DND-41 (cell line): ENCODE results near the gene TEDC2.

Experiments used
- ATAC-seq: fragments of 200-7000 bp; cut with Tn5 transposase; 3 replicates; pipeline ENCODE4 v1.9.1; 2021; ENCODE audit warnings: low read depth; ENCODE audit not compliant: insufficient read depth
- DNase-seq: peaks from one replicate; pipeline ENCODE4 v3.0.0-alpha.2; 2020
- H2AFZ ChIP-seq: 2 replicates; pipeline ENCODE4 v1.6.0; 2012; ENCODE audit warnings: low read depth, low read length
- H3K27ac ChIP-seq: 2 replicates; pipeline ENCODE4 v1.5.1; 2012; ENCODE audit warnings: low read length, inconsistent platforms
- H3K27me3 ChIP-seq: fragments of 200-600 bp; sonication (generic); 2 replicates; pipeline ENCODE4 v1.6.0; 2012; ENCODE audit warnings: low read length, mild to moderate bottlenecking, inconsistent platforms; ENCODE audit not compliant: insufficient read depth, poor library complexity
- H3K36me3 ChIP-seq: 2 replicates; pipeline ENCODE4 v1.5.1; 2012; ENCODE audit warnings: low read length, inconsistent platforms; ENCODE audit not compliant: insufficient read depth
- H3K4me1 ChIP-seq: 2 replicates; pipeline ENCODE4 v1.5.1; 2012; ENCODE audit warnings: mild to moderate bottlenecking, low read length; ENCODE audit not compliant: insufficient read depth
- H3K4me2 ChIP-seq: 2 replicates; pipeline ENCODE4 v1.6.0; 2012; ENCODE audit warnings: mild to moderate bottlenecking, moderate library complexity, low read length, inconsistent platforms; ENCODE audit not compliant: insufficient read depth
- H3K4me3 ChIP-seq, 2 experiments: fragments of 200-600 bp in 1 of 2; shearing (Covaris generic) in 1 of 2; 2 replicates each; pipeline ENCODE4 v1.5.1; 2012 to 2016; ENCODE audit warnings: inconsistent platforms in 2 of 2, low read length in 2 of 2, mild to moderate bottlenecking in 2 of 2, low read depth in 1 of 2, moderate library complexity in 1 of 2
- H3K79me2 ChIP-seq: 2 replicates; pipeline ENCODE4 v1.6.0; 2012; ENCODE audit warnings: low read length, inconsistent platforms; ENCODE audit not compliant: insufficient read depth
- H3K9ac ChIP-seq: 2 replicates; pipeline ENCODE4 v1.6.0; 2012; ENCODE audit warnings: low read depth, mild to moderate bottlenecking, inconsistent platforms, low read length, moderate library complexity
- H3K9me3 ChIP-seq: 2 replicates; pipeline ENCODE4 v1.5.1; 2012; ENCODE audit warnings: low read length, moderate library complexity, mild to moderate bottlenecking, inconsistent platforms; ENCODE audit not compliant: insufficient read depth, severe bottlenecking
- H4K20me1 ChIP-seq: 2 replicates; pipeline ENCODE4 v1.6.0; 2012; ENCODE audit warnings: low read length; ENCODE audit not compliant: insufficient read depth
- EZH2 ChIP-seq: IDR thresholded peaks from 3 replicates; pipeline ENCODE4 v1.6.1; 2012; ENCODE audit warnings: borderline replicate concordance, low read depth, mild to moderate bottlenecking, moderate library complexity, low read length, inconsistent platforms; ENCODE audit not compliant: severe bottlenecking
- TF ChIP-seq, protein P1 (sequence below): IDR thresholded peaks from 2 replicates; pipeline ENCODE4 v1.5.1; 2012; ENCODE audit warnings: borderline replicate concordance, low read length, moderate library complexity, mild to moderate bottlenecking; ENCODE audit not compliant: poor library complexity, severe bottlenecking; ENCODE audit errors: extremely low read depth

The TEDC2 gene

DNA sequence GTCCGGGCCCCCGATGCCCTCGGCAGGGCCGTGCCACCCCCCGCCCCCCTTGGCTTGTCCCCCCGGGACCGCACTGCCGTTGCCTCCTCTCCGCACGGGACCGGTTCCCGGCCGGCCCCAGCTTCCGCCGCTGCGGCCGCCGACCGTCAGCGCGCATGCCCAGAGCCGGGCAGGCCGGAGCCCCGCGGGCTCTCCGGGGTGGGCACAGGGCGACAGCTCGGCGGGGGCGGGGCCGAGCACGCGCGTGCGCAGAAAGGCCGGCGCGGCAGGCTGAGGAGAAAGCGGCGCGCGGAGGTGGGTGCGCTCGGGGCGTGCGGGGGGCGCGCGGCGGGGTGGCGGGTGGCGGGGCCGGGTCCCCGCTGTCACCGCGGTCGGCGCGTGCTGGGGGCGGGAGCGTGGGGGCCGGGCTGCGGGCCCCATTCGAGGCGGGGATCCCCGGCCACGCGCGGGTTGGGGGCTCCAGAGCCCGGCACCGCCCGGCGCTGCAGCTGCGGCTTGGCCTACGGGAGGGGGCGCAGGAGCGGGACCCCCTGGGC is 15.0 kb downstream of the TEDC2 start, which contains the start of gene TBC1D24:
Gene TBC1D24, plus strand, starts transcription at position 251 of the 536 bp plus-strand sequence. CDS start 21,022 bp downstream, outside the sequence.
- Histone ChIP-seq H3K79me2 (peaks cover 47% of the 10 kb centered on the region), H3K4me2 (peak within 1 kb of the TSS; percentile 80), H3K36me3 (no peaks in the 10 kb centered on the region; the same call in 1 of the 2 replicates), H2AFZ (peak within 1 kb of the TSS; percentile 76), H3K27ac (peak within 1 kb of the TSS; percentile 80), H3K27me3 (peaks cover 22% of the 10 kb centered on the region), H3K4me1 (peaks cover 61% of the 10 kb centered on the region), H3K4me3 (peak within 1 kb of the TSS; percentile 46 to 96), H3K9ac (peak within 1 kb of the TSS; percentile 97), H3K9me3 (no peaks in the 10 kb centered on the region), H4K20me1 (peaks cover 65% of the 10 kb centered on the region)
- ATAC-seq (peak; percentile 63), DNase-seq (peak; percentile 88)
- TF ChIP-seq, protein P1, sequence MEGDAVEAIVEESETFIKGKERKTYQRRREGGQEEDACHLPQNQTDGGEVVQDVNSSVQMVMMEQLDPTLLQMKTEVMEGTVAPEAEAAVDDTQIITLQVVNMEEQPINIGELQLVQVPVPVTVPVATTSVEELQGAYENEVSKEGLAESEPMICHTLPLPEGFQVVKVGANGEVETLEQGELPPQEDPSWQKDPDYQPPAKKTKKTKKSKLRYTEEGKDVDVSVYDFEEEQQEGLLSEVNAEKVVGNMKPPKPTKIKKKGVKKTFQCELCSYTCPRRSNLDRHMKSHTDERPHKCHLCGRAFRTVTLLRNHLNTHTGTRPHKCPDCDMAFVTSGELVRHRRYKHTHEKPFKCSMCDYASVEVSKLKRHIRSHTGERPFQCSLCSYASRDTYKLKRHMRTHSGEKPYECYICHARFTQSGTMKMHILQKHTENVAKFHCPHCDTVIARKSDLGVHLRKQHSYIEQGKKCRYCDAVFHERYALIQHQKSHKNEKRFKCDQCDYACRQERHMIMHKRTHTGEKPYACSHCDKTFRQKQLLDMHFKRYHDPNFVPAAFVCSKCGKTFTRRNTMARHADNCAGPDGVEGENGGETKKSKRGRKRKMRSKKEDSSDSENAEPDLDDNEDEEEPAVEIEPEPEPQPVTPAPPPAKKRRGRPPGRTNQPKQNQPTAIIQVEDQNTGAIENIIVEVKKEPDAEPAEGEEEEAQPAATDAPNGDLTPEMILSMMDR, result peak; percentile 2
- TF ChIP-seq EZH2, result no peak

DNA sequence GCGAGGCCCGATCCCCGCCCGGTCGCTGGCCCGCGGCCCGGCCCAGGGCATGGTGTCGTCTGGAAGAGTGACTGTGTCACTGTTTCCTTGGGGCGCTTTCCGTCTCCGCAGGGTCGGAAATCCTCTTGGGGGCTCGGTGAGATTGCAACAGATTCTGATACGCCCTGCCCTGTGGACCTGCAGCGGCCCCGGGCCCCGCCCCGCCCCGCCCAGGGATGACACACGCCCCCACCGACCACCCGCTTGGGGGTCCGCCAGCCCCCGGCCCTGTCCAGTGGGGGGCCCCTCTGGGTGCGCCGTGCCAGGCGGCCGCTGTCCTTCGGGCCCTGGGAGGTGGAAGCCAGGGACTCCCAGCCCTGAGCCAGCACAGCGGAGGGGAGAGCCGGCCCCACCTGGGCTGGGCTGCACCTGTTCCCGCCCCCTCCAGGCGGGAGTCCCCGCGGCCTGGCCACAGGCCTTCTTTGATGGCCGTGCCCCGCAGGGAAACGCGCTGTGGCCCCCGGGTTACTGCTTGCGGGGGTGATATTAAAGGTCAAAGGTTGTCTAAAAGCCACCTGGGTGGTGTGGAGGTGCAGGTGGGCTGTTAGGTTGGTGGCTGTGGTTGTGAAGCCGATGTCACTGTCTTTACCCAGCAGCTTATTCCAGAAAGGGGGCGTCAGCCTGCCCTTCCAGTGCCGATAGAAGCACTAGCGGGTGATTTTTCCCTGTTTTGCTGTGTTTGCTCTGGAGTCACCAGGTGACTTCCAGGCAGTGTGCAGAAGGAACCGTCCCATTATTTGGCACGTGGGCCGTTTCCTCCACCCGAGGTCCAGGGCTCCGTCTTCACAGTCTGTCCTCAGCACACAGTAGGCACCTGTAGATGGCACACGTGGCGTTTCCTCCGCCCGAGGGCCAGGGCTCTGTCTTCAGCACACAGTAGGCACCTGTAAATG is 15.8 kb downstream of the TEDC2 start:
- DNase-seq (peak; percentile 58), ATAC-seq (peak; percentile 23; the same call in 1 of the 3 replicates)
- Histone ChIP-seq H2AFZ (peak overlapping the region; percentile 76), H4K20me1 (peaks cover 65% of the 10 kb centered on the region), H3K36me3 (no peaks in the 10 kb centered on the region; the same call in 1 of the 2 replicates), H3K4me1 (peaks cover 53% of the 10 kb centered on the region), H3K27ac (0 out of 2 replicates have a peak overlapping the region, but pooled peaks have one; percentile 51), H3K4me2 (peak overlapping the region; percentile 80), H3K27me3 (peaks cover 15% of the 10 kb centered on the region), H3K9me3 (no peaks in the 10 kb centered on the region), H3K79me2 (peaks cover 55% of the 10 kb centered on the region), H3K9ac (peak overlapping the region; percentile 97), H3K4me3 (peak overlapping the region; percentile 44 to 96; a peak in 3 of 4 replicates)
- no peak for TF ChIP-seq EZH2
- TF ChIP-seq, protein P1, result no peak

DNA sequence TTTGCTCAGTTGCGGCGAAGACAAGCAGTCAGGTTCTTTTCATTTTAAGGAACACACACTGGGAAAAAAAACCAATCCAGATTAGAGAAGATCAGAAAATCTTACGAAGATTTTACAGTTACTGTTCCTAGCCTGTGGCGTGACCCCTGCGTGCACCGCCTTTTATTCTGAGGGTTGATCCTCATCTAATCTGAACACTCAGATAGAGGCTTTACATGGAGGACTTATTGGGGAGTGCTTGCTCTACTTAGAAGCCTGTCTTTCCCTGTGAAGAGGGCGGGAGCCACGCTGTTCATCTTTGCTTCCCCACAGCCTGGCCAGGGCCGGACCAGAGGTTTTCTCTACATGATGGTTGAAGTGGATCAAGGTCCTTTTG is 16.4 kb downstream of the TEDC2 start:
- no peaks in the 10 kb centered on the region for H3K9me3 ChIP-seq

More for the DNA sequence above, 16.4 kb downstream of the TEDC2 start:
- Histone ChIP-seq H4K20me1 (peaks cover 68% of the 10 kb centered on the region), H3K79me2 (peaks cover 60% of the 10 kb centered on the region), H3K27me3 (peaks cover 9% of the 10 kb centered on the region), H3K4me3 (peak overlapping the region in 1 of 2 experiments; percentile 96; a peak in 2 of 4 replicates), H3K4me1 (peaks cover 47% of the 10 kb centered on the region), H3K4me2 (peak overlapping the region; percentile 80), H3K9ac (peak overlapping the region; percentile 97), H3K36me3 (peaks cover 3% of the 10 kb centered on the region; the same call in 1 of the 2 replicates), H2AFZ (no peak overlapping the region), H3K27ac (no peak overlapping the region)
- no peak for TF ChIP-seq EZH2
- TF ChIP-seq, protein P1, result no peak
- DNase-seq (no peak), ATAC-seq (no peak)
